Vagina (tissue), 2 donors: ENCODE data around the gene ARHGAP21.

Source experiments
- POLR2A ChIP-seq, 2 donors: fragments of 450-650 bp; IDR thresholded peaks; one replicate each; pipeline ENCODE4 v1.6.1; 2017; ENCODE audit warnings: antibody characterized with exemption in 2 of 2, mild to moderate bottlenecking in 2 of 2, moderate library complexity in 2 of 2
- POLR2AphosphoS5 ChIP-seq, 2 donors: sonication (generic); formaldehyde crosslinking; IDR thresholded peaks; one replicate each; pipeline ENCODE4 v1.9.0; 2017; ENCODE audit warnings: antibody characterized with exemption in 2 of 2, mild to moderate bottlenecking in 2 of 2, low read depth in 1 of 2; ENCODE audit not compliant: insufficient read depth in 1 of 2
- TF ChIP-seq, protein P1 (sequence below), 3 experiments: fragments of 450-650 bp in 2 of 3; fragments of 200-600 bp in 1 of 3; sonication (generic) in 1 of 3; IDR thresholded peaks; one replicate each; pipeline ENCODE4 v1.5.1; 2017 to 2019; ENCODE audit warnings: antibody characterized with exemption in 3 of 3, mild to moderate bottlenecking in 2 of 3, moderate library complexity in 2 of 3

- TF ChIP-seq, protein P1, sequence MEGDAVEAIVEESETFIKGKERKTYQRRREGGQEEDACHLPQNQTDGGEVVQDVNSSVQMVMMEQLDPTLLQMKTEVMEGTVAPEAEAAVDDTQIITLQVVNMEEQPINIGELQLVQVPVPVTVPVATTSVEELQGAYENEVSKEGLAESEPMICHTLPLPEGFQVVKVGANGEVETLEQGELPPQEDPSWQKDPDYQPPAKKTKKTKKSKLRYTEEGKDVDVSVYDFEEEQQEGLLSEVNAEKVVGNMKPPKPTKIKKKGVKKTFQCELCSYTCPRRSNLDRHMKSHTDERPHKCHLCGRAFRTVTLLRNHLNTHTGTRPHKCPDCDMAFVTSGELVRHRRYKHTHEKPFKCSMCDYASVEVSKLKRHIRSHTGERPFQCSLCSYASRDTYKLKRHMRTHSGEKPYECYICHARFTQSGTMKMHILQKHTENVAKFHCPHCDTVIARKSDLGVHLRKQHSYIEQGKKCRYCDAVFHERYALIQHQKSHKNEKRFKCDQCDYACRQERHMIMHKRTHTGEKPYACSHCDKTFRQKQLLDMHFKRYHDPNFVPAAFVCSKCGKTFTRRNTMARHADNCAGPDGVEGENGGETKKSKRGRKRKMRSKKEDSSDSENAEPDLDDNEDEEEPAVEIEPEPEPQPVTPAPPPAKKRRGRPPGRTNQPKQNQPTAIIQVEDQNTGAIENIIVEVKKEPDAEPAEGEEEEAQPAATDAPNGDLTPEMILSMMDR (IDR thresholded peaks at IDR 0.05): no peak
- TF ChIP-seq POLR2AphosphoS5 (IDR thresholded peaks at IDR 0.05; ENCODE audit: insufficient read depth in 1 of 2, low read depth in 1 of 2) (no peak), POLR2A (IDR thresholded peaks at IDR 0.05) (no peak)
Measured at GRCh38 chr10:24750695-24751094, 27.0 kb upstream of the ARHGAP21 start.
